ENCODE results near the gene UHRF1.

The UHRF1 gene

DNA sequence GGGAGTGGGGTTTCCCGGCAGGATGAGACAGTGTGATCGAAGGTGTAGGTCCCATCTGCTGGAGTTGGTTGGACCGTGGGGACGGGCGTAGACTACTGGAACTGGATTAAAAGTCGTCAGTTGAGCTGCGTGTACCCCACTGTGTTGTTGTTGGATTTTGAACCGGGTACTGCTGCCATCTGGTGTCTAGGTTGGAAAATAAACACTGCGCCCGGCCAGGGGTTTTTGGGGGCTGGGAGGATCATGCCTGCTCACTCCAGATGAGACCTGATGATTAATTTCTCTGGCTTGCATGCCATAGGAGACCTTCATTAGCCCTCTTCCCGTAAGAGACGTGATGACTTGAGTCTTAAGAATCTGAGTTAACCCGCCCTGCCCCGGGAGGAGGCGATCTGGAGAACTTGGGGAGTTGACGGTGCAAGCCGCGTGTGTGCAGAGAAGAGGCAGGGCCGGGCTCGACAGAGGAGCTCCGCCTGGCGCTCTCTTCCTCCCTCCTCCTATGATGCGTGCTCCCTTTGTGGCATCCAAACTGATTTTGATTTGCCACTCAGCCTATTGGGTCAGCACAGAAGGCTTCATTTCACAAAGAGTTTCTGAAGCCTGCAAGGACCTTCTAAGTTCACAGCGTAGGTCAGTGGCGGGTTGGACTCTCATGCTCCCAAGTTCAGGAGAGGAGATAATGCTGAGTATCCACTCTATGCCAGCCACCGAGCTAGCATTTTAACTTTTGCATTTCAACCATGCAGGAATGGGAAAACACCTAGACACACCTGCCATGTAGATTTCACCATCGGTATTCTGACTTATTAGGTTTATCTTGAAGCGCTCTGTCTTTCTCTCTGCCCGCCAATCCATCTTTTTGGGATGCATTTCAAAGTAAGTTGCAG is 2.7 kb downstream of the UHRF1 start:
- H3K36me3 ChIP-seq (ENCODE audit: insufficient read depth, insufficient read length, low read length), result peaks cover 65% of the 10 kb centered on the region
- TF ChIP-seq ZNF274 (IDR thresholded peaks at IDR 0.05; ENCODE audit: low read depth, low read length) (no peak), YY1 (IDR thresholded peaks at IDR 0.05; ENCODE audit: insufficient read depth, insufficient read length) (no peak), SUZ12 (IDR thresholded peaks at IDR 0.05; ENCODE audit: extremely low read depth, insufficient read depth, insufficient read length) (no peak)
- no peaks in the 10 kb centered on the region for H3K9me3 ChIP-seq (ENCODE audit: insufficient read depth, low read length)
- no peaks in the 10 kb centered on the region for H3K27me3 ChIP-seq (ENCODE audit: insufficient read depth, insufficient read length)
- H3K4me3 ChIP-seq (ENCODE audit: insufficient read length, low read depth), result peak overlapping the region; percentile 9
- peaks cover 21% of the 10 kb centered on the region for H3K4me1 ChIP-seq (ENCODE audit: insufficient read depth, insufficient read length)
- no peak for DNase-seq (ENCODE audit: low read depth, low spot score)
- peak overlapping the region; percentile 65 for H3K9ac ChIP-seq (ENCODE audit: insufficient read length, low read depth)

DNA sequence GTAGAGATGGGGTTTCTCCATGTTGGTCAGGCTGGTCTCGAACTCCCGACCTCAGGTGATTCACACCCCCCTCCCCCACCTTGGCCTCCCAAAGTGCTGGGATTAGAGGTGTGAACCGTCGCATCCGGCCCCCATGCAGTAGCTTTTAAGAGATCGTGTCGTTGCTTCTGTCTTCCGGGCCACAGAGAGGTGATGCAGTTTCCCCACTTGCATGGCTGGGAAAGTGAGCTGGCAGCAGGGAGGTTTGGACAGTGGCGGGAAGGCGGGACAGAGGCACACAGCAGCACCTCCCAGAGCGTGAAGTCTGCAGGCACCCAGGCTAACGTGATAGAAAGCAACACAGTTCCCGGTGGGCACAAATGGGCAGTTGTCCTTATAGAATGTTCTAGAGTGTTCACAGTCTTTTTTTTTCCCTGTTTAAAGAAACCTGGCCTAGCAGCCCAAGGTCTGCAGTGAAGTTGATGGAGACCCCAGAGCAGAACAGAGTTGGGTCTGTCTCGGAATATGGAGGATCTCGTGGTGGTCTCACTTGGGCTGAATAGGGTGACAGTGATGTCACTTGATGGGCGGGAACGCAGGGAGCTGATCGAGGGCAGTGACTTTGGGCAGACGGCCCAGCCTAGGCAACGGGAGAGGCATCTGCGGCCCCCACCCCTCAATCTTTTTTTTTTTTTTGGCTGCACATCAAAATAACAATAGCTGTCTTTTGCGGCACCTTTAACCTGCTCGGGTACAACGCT is 4.9 kb downstream of the UHRF1 start:
- Histone ChIP-seq H3K36me3 (ENCODE audit: insufficient read depth, insufficient read length, low read length) (peaks cover 77% of the 10 kb centered on the region), H3K27me3 (ENCODE audit: insufficient read depth, insufficient read length) (no peaks in the 10 kb centered on the region), H3K4me3 (ENCODE audit: insufficient read length, low read depth) (no peak overlapping the region), H3K9me3 (ENCODE audit: insufficient read depth, low read length) (no peaks in the 10 kb centered on the region), H3K4me1 (ENCODE audit: insufficient read depth, insufficient read length) (peaks cover 20% of the 10 kb centered on the region), H3K9ac (ENCODE audit: insufficient read length, low read depth) (no peak overlapping the region)
- no peak for DNase-seq (ENCODE audit: low read depth, low spot score)
- TF ChIP-seq YY1 (IDR thresholded peaks at IDR 0.05; ENCODE audit: insufficient read depth, insufficient read length), result no peak
- no peak for TF ChIP-seq SUZ12 (IDR thresholded peaks at IDR 0.05; ENCODE audit: extremely low read depth, insufficient read depth, insufficient read length)
- no peak for TF ChIP-seq ZNF274 (IDR thresholded peaks at IDR 0.05; ENCODE audit: low read depth, low read length)

DNA sequence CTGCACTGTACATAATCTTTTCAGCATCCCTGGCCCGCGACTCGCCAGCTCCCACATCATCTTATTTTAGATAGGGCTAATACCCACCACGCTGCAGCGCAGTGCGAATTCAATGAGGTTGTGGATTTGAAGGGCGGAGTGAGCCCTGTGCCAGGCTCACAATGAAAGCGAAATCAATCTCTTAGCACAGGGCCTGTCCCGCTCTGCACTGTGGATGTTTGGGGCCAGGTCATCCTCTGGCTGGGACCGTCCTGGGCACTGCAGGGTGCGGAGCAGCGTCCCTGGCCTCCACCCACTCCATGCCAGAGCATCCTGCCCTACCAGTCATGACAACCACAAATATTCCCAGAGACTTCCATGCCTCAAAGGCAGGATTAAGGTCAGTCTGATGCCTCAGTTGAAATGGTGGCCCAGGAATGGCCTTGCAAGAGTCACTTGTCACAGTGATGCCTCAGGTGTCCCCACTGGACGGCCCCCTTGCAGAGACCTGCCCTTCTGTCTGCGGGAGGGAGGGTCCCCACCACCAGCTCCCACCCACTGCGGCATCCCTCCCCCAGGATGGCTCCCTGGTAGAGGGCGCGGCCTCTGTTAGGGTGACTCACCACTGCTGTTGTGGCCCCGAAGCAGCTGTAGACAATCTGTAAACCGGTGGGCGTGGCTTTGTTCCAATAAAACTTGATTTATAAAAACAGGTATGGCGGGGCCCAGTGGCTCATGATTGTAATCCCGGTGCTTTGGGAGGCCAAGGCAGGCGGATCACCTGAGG is 5.6 kb downstream of the UHRF1 start:
- Histone ChIP-seq H3K4me1 (ENCODE audit: insufficient read depth, insufficient read length) (peaks cover 20% of the 10 kb centered on the region), H3K27me3 (ENCODE audit: insufficient read depth, insufficient read length) (no peaks in the 10 kb centered on the region), H3K9me3 (ENCODE audit: insufficient read depth, low read length) (no peaks in the 10 kb centered on the region), H3K36me3 (ENCODE audit: insufficient read depth, insufficient read length, low read length) (peaks cover 78% of the 10 kb centered on the region), H3K9ac (ENCODE audit: insufficient read length, low read depth) (peak overlapping the region; percentile 29), H3K4me3 (ENCODE audit: insufficient read length, low read depth) (no peak overlapping the region)
- DNase-seq (ENCODE audit: low read depth, low spot score), result no peak
- TF ChIP-seq YY1 (IDR thresholded peaks at IDR 0.05; ENCODE audit: insufficient read depth, insufficient read length) (no peak), ZNF274 (IDR thresholded peaks at IDR 0.05; ENCODE audit: low read depth, low read length) (no peak), SUZ12 (IDR thresholded peaks at IDR 0.05; ENCODE audit: extremely low read depth, insufficient read depth, insufficient read length) (no peak)

DNA sequence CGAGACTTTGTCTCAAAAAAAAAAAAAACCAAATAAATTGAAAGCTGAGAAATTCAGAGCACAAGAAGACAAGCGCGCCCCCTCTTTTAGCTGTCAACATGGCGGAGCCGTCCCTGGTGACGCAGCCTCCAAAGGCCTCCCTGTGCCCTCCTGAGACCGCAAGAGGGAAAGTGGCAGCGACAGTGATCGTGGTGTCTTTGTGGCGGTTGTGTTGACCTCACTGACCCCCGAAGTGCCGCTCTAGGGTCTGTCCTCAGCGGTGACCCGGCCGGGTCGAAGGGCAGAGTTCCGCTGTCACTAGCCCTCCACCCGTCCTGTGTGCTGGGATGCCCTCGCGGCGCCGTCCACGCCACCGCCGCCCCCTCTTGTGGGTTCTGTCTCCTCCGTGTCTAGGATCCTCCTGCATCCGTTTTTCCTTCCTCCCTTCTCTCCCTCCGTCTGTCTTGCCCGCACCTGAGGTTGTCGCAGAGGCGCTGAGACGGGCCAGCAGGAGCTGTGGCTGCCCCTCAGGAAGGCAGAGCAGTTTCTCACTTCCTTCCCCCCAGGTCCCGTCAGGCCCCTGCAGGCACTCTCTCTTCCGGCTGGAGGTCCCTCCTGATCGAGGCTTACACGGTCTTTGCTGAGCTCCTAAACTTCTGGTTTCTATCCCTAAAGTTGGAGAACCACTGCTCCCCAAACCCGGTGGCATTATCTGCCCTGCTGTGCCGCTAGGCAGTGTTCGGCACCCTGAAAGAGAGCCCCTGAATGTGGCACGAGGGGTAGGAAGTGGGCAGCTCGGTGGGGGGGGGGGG is 7.2 kb downstream of the UHRF1 start:
- TF ChIP-seq SUZ12 (IDR thresholded peaks at IDR 0.05; ENCODE audit: extremely low read depth, insufficient read depth, insufficient read length) (no peak), ZNF274 (IDR thresholded peaks at IDR 0.05; ENCODE audit: low read depth, low read length) (no peak), YY1 (IDR thresholded peaks at IDR 0.05; ENCODE audit: insufficient read depth, insufficient read length) (no peak)
- no peak for DNase-seq (ENCODE audit: low read depth, low spot score)
- peak overlapping the region; percentile 26 for H3K9ac ChIP-seq (ENCODE audit: insufficient read length, low read depth)
- H3K4me1 ChIP-seq (ENCODE audit: insufficient read depth, insufficient read length), result peaks cover 13% of the 10 kb centered on the region
- no peak overlapping the region for H3K4me3 ChIP-seq (ENCODE audit: insufficient read length, low read depth)
- peaks cover 81% of the 10 kb centered on the region for H3K36me3 ChIP-seq (ENCODE audit: insufficient read depth, insufficient read length, low read length)
- H3K27me3 ChIP-seq (ENCODE audit: insufficient read depth, insufficient read length), result no peaks in the 10 kb centered on the region
- no peaks in the 10 kb centered on the region for H3K9me3 ChIP-seq (ENCODE audit: insufficient read depth, low read length)

DNA sequence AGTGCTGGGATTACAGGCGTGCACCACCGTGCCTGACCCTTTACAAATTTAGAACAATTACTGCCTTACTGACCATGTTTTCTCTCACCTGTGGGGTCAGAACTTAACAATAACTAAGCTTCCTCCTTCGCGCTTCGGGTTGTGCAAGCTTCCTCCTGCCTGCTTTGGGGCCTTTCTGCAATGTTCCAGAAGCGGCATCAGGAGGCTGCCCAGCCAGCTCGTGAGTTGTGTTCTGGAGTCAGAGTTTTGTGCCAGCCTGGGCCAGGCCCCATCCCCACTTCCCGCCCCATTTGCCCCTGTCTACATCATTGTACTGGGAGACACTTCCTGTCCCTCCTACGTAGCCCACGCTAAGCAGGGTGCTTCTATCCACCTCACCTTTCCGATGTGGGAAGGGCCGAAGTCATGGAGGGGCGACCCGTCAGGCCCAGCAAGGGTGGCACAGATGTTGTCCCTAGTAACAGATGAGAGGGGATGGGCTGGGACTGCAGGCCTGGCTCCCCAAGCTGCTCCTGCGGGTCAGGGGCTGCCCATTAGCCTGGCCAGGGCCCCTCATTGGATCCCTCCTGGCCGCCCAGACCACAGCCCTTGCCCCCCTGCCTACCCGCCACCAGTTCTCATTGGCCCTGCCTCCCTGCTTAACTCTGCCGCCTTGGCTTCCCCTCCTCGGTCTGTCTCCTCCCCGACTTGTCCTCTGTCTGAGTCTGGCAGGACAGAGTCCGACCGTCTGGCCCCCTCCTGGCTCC is 13.4 kb downstream of the UHRF1 start:
- Histone ChIP-seq H3K27me3 (ENCODE audit: insufficient read depth, insufficient read length) (no peaks in the 10 kb centered on the region), H3K9ac (ENCODE audit: insufficient read length, low read depth) (peak overlapping the region; percentile 24), H3K9me3 (ENCODE audit: insufficient read depth, low read length) (no peaks in the 10 kb centered on the region), H3K4me1 (ENCODE audit: insufficient read depth, insufficient read length) (peaks cover 11% of the 10 kb centered on the region), H3K4me3 (ENCODE audit: insufficient read length, low read depth) (no peak overlapping the region), H3K36me3 (ENCODE audit: insufficient read depth, insufficient read length, low read length) (peaks cover 67% of the 10 kb centered on the region)
- TF ChIP-seq SUZ12 (IDR thresholded peaks at IDR 0.05; ENCODE audit: extremely low read depth, insufficient read depth, insufficient read length) (no peak), YY1 (IDR thresholded peaks at IDR 0.05; ENCODE audit: insufficient read depth, insufficient read length) (no peak), ZNF274 (IDR thresholded peaks at IDR 0.05; ENCODE audit: low read depth, low read length) (no peak)
- DNase-seq (ENCODE audit: low read depth, low spot score), result no peak

DNA sequence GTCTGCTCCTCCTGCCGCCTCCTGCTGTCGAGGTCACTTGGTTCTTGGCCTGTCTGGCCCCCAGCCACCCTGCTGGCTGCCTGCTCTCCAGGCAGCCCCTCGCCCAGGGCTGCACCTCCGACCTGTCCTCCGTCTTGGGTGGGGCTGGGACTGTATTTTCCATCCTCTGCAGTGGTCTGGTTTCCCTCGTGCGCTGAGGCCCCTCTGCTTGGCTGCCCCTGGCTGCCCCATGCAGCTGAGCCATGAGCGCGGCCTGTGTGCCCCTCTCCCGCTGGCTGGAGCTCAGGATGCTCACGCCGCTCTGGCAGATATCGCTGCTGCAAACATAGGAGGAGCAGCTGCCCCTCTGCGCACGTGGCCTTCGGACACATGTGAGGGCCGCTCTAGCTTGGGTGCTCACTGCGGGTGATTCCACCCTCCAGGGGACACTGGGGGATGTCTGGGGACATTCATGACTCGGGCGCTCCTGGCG is 14.0 kb downstream of the UHRF1 start:
- DNase-seq (ENCODE audit: low read depth, low spot score), result no peak
- Histone ChIP-seq H3K27me3 (ENCODE audit: insufficient read depth, insufficient read length) (no peaks in the 10 kb centered on the region), H3K9me3 (ENCODE audit: insufficient read depth, low read length) (no peaks in the 10 kb centered on the region), H3K4me3 (ENCODE audit: insufficient read length, low read depth) (no peak overlapping the region), H3K9ac (ENCODE audit: insufficient read length, low read depth) (peak overlapping the region; percentile 24), H3K4me1 (ENCODE audit: insufficient read depth, insufficient read length) (peaks cover 17% of the 10 kb centered on the region), H3K36me3 (ENCODE audit: insufficient read depth, insufficient read length, low read length) (peaks cover 70% of the 10 kb centered on the region)
- TF ChIP-seq SUZ12 (IDR thresholded peaks at IDR 0.05; ENCODE audit: extremely low read depth, insufficient read depth, insufficient read length), result no peak
- TF ChIP-seq YY1 (IDR thresholded peaks at IDR 0.05; ENCODE audit: insufficient read depth, insufficient read length), result no peak
- TF ChIP-seq ZNF274 (IDR thresholded peaks at IDR 0.05; ENCODE audit: low read depth, low read length), result no peak
